Fibroblast of the aortic adventitia (primary cell): Measurements from ENCODE around the gene CREB3L1. TPM values are rescaled to one million over a fixed set of nuclear protein-coding genes. Genes with fewer than 3 reads are reported as not detected.

Experiments used
- DNase-seq: peaks from one replicate; pipeline ENCODE4 v3.0.0-alpha.2; 2010; ENCODE audit warnings: low read depth
- H3K4me3 ChIP-seq: 2 replicates; pipeline ENCODE4 v1.5.1; 2011; ENCODE audit warnings: low read depth, mild to moderate bottlenecking, control low read depth, low read length, moderate library complexity
- total RNA-seq: library from RNA; depleted of rRNA; stranded (reverse); fragments of >200 nt; gene quantifications from 2 replicates; pipeline ENCODE4 v1.2.3, GENCODE V29; 2012; ENCODE audit warnings: low replicate concordance
- TF ChIP-seq, protein P1 (sequence below): IDR thresholded peaks from 2 replicates; pipeline ENCODE4 v1.5.1; 2011; ENCODE audit warnings: mild to moderate bottlenecking, low read length, control low read depth, inconsistent platforms; ENCODE audit not compliant: insufficient read depth

The CREB3L1 gene
- total RNA-seq, 1 donor: 37.5 TPM

DNA sequence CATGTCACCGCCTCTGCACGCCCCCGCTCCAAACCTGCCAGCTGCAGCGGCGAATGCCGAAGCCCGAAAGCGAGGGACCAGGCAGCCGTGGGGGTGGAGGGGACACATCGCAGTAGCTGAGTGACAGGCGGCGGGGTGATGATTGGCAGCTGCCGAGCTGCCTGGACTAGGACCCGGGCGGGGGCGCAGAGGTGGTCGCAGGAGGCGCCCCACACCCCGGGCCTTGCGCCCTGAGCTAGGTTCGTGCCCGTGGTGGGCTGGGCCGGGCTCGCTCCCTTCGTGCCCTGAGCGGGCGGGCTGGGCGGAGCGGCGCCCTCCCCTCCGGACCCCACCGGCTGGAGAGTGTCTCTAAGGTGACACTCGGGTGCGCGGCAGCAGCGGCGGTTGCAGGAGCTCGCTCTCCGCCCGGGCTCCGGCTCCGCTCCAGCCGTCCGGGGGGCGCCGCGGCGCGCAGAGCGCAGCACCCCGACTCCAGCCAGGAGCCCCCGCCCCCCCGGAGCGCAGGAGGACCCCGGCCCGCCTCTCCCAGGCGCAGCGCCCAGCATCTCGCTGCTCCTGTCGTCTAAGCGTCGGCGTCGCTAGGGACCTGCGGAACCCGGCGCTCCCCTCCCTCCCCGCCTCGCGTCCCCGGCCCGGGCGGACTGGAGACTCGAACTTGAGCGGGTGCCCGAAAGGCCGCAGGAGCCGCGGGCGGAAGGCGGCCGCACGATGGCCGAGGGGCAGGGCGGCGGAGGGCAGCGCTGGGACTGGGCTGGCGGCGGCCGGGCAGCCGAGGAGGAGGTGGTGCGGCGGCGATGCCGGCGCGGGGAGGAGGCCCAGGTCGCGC, 55.3 kb downstream of the CREB3L1 start:
- peak overlapping the region; percentile 31 for H3K4me3 ChIP-seq
- DNase-seq: no peak
- TF ChIP-seq, protein P1, sequence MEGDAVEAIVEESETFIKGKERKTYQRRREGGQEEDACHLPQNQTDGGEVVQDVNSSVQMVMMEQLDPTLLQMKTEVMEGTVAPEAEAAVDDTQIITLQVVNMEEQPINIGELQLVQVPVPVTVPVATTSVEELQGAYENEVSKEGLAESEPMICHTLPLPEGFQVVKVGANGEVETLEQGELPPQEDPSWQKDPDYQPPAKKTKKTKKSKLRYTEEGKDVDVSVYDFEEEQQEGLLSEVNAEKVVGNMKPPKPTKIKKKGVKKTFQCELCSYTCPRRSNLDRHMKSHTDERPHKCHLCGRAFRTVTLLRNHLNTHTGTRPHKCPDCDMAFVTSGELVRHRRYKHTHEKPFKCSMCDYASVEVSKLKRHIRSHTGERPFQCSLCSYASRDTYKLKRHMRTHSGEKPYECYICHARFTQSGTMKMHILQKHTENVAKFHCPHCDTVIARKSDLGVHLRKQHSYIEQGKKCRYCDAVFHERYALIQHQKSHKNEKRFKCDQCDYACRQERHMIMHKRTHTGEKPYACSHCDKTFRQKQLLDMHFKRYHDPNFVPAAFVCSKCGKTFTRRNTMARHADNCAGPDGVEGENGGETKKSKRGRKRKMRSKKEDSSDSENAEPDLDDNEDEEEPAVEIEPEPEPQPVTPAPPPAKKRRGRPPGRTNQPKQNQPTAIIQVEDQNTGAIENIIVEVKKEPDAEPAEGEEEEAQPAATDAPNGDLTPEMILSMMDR: no peak

DNA sequence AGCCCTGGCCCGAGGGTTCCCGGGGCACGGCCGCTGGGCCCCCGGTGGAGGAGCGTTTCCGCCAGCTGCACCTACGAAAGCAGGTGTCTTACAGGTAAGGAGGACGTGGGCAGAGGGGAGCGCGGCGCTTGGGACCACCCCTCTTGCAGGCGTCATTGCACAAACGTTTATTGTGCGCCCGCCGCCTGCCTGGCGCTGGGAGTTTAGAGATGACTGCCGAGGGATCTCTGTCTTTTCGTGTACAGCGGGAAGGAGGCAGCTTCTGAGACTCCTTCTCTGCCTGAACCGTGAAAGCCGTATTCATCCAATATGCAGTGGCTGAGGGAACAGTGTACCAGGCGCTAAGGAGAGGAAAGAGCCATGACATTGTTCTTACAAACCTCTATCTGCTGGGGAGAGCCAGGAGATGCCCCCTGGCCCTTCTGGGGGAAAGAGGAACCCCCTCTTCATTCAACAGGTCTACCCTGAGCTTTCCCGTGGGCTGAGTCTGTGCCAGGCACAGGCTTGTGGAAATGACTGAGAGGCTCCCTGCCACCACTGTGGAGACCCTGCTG, 56.0 kb downstream of the CREB3L1 start:
- TF ChIP-seq, protein P1: no peak
- H3K4me3 ChIP-seq: no peak overlapping the region
- no peak for DNase-seq

DNA sequence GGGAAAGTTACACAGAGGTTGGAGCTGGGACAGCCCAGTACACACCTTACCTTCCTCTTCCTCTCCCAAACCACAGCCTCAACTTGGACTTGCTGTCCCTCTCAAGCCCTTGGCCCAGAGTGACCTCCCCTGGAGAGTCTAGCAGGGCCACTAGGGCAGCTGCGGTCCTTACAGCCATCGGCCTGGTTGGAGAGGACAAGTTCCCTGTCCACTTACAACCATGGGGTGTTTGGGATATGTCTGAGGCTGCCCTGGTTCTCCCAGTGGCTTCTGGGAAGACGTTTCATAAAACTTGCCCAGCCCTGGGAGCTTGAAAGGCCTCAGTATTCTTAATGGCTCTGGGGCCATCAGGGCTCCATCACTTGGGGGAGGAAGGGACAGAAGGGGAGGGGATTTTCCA, 56.7 kb downstream of the CREB3L1 start:
- DNase-seq: no peak
- no peak overlapping the region for H3K4me3 ChIP-seq
- TF ChIP-seq, protein P1: no peak

DNA sequence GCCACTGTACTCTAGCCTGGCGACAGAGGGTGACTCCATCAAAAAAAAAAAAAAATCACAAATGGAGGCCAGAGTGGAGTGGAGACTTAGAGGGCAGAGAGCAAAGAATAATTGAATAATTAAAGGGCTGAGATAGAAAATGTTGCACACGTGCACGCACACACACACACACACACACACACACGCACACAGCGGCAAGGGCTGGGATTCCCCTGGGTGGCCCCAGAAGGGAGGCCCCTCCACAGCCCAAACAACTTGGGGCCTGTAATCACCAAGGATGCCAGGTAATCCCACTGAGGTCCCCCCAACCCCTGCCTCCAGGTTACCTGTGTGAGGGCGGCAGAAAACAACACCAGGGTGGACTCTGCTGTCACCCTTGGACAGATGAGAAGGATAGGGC, 57.8 kb downstream of the CREB3L1 start:
- DNase-seq: no peak
- H3K4me3 ChIP-seq: no peak overlapping the region
- TF ChIP-seq, protein P1: no peak

DNA sequence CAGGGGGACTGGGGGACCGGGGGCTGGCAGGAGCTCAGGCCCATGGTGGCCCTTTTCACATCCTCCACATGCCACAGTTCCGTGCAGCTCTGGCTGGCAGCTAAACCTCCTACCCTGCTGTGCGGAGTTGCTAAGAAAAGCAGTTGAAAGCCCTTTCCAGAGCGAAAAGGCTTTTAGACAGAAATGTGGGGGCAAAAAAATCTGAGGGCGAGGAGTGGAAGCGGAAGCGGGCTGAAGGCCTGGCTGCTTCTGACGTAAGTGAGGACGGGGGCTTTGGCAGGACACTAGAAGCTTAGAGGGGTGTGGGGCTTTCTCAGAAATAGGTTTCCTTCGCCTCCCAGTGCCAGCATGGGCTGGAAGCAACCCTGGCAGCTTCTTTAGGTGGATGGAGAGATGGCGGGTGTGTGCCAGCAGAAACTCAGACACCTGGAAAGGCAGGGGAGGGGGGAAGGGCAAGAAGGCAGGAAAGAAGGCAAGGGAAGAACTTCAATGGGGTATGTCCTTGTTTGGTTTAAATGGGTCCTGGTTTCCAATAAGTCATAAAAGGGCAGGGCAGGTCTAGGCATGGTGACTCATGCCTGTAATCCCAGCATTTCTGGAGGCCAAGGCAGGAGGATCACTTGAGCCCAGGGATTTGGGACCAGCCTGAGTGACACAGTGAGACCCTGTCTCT, 58.6 kb downstream of the CREB3L1 start:
- DNase-seq: no peak
- no peak overlapping the region for H3K4me3 ChIP-seq
- TF ChIP-seq, protein P1: no peak

DNA sequence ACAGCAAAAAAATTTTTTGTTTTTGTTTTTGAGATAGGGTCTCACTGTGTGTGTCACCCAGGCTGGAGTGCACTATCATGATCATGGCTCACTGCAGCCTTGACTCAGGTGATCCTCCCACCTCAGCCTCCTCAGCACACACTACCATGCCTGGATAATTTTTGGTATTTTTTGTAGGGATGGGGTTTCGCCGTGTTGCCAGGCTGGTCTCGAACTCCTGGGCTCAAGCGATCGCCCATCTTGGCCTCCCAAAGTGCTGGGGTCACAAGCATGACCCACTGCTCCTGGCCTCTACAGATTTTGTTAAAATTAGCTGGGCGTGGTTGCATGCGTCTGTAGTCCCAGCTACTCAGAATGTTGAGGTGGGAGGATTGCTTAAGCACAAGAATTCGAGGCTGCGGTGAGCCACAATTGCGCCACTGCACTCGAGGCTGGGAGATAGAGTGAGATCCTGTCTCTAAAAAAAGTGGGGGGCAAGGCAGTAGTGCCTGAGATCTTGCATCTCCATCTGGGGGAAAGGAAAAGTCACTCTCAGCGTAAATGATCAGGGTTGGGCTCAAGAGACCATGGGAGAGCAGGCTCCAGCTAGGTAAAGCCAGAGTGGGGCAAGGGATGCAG, 59.2 kb downstream of the CREB3L1 start:
- DNase-seq: peak; percentile 23
- TF ChIP-seq, protein P1: no peak
- H3K4me3 ChIP-seq: no peak overlapping the region
